HG03378 (cell line): ENCODE measurements around the gene EID3.
"Not testable (repeated sequence)": the region's sequence is repeated elsewhere in the genome, so short reads cannot be mapped to it uniquely, and the experiment has no call there.

Experiments
- ATAC-seq: cut with Tn5 transposase; IDR thresholded peaks from one replicate; pipeline ENCODE4 v1.9.1; 2021; ENCODE audit warnings: mild to moderate bottlenecking, moderate library complexity; ENCODE audit not compliant: unreplicated experiment

Gene EID3

DNA sequence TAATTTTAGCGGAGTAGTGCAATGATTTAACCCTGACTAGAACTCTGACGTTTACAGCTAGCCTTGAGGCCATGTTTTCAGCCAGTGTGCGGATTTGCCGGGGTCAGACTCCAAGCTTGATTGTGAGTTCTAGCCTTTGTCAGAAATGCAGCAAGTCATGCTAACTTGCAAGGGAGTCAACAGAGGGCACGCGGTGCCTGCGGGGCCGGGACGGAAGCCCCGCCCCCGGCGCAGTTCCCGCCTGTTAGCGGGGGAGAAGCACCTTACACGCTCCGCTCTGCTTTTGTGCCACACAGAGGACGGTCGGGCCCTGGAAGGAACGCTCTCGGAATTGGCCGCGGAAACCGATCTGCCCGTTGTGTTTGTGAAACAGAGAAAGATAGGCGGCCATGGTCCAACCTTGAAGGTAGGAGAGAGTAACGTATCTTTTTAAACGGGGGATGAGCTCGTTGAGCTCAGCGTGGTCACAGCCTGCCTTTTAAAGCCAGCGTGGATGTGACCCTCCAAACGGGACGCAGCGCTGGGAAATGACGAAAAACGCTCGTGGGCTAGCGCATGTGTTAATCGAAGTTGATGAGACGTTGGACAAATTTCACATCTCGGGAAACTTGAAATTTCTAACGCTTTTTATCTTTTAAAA lies 14.8 kb upstream of the EID3 start:
- peak; percentile 42 for ATAC-seq

DNA sequence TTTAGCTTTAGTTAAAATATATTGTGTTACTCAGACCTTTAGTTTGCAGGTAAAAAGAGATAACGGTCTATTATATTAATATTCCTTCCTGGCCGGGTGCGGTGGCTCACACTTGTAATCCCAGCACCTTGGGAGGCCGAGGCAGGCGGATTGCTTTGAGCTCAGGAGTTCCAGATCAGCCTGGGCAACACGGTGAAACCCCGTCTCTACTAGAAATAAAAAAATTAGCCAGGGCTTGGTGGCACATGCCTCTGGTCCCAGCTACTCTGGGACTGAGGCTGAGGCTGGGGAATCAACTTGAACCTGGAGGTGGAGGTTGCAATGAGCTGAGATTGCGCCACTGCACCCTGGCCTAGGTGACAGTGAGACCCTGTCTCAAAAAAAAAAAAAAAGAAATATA lies 13.2 kb upstream of the EID3 start:
- no peak for ATAC-seq

- ATAC-seq, result no peak
These were observed 12.7 kb upstream of the EID3 start for GRCh38 chr12:104290855-104291254.

DNA sequence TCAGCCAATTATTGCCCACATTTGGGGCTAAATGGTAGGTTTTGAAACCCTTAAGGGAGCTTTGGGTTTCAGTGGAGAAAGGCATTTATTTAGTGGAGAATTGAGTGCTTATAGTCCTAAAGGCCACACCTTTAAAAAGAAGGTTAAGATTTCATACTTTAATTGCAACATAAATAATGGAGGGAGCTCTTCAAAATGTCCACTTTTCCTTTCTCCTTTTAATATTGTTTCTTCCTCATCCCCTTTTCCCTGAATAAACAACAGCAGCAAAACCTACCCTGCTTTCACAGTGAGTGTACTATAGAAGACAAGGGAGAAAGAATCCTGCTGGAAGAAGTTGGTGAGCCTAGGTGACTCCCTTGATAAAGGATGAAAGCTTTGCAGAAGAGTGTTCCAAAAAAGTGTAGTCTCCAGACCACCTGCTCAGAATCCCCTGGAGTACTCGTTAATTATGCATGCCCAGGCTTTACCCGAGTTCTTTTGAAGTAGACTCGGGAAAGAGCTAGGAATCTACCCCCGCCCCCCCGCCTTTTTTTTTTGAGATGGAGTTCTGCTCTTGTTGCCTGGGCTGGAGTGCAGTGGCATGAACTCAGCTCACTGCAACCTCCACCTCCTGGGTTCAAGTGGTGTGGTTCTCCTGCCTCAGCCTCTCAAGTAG lies 11.5 kb upstream of the EID3 start:
- ATAC-seq, result no peak

- ATAC-seq, result no peak
These were observed 10.4 kb upstream of the EID3 start for GRCh38 chr12:104292872-104293794.

- not testable (repeated sequence) for ATAC-seq
These were observed 9.2 kb upstream of the EID3 start for GRCh38 chr12:104294158-104294859.

DNA sequence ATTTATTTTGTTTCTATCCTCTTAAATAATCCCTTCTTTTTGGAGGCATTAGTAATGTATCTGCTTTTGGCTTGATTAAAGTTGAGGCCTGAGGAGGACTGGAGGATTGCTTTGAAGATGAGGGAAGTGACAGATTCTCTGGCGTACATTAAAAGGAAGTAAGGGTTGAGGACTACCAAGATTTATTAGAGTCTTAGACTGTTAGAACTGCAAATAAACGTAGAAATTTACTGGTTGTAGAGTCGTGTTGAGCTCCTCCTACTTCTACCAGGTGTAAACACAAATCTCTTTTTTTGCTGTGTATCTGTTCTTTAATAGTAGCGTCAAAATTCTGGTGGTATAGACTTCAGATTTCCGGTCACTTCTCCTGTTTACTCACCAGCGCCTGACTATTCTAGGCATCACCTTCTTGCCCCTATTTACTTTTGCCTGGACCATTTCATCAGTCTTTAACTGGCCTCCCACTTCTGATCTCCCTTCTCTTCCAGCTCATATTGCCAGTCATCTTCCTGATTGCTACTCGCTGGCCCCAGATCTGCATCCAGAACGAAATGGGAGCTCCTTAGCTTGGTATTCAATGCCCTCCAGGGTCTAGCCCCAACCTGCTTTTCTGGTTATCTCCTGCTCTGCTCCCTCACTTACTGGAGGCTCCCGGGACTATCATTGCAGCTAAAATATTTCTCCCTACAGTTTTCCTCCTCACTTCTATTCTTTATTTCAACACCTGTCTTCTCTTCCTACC lies 8.4 kb upstream of the EID3 start:
- ATAC-seq, result no peak

GRCh38 chr12:104295954-104296353 lies 7.6 kb upstream of the EID3 start:
- ATAC-seq, result no peak

DNA sequence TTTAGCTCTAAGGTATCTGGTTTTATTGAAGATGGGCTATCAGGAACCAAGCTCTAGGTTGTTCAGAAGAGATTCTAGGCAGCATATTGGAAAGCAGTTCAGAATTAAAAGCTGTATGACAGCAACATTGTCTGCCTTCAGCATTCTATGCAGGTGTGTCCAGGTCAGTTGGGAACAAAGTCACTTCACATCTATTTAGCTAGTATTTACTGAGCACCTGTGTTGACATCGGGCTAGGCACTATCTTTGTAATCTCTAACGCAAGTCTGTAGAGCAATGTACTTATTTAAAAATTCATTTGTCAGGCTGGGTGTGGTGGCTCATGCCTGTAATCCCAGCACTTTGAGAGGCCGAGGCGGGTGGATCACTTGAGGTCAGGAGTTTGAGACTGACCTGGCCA lies 6.8 kb upstream of the EID3 start:
- ATAC-seq, result no peak

GRCh38 chr12:104297477-104298113 lies 5.9 kb upstream of the EID3 start:
- ATAC-seq, result no peak

GRCh38 chr12:104299842-104300481 lies 3.6 kb upstream of the EID3 start:
- no peak for ATAC-seq

DNA sequence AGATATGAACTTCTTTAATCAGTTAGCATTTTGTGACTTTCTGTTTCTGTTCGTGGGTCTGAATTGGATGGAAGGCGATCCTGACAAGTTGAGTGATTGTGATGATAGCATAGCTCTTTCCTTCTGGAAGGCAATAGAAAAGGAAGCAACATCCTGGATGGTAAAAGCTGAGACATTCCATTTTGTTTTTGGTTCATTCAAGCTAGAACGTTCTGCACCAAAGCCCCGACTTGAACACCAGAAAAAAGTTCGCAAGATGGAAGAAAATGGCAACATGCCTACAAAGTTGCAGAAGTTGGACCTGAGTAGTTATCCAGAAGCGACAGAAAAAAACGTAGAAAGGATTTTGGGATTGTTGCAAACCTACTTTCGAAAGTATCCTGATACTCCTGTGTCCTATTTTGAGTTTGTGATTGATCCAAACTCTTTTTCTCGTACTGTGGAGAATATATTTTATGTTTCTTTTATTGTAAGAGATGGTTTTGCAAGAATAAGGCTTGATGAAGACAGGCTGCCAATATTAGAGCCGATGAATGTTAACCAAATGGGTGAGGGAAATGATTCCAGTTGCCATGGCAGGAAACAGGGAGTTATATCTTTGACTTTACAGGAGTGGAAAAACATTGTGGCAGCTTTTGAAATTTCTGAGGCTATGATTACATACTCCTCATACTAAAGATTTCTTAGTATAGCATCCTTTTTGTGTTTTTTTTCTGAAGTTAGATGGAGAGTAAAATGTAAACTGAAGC lies 896 bp downstream of the EID3 start:
- ATAC-seq, result no peak

- ATAC-seq, result no peak
These were observed 1.8 kb downstream of the EID3 start for GRCh38 chr12:104305349-104305748.

DNA sequence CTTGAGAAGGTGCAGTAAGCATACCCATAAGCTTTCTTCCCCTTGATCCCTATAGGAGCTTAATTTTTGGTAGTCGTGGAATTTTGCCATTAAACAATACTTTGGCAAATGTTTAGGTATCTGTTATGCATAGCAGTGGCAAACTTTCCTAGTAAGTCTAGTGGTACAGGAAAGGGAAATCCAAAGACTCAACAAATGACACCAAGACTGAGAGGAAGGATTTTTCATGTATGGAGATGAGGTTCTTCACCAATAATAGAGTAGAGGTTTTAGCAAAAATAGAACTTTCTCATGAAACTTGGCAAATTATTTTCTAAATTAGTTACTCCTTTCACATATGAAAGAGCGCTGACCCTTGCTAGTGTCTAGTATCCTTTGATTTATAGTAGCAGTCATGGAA lies 2.8 kb downstream of the EID3 start:
- ATAC-seq, result no peak

- no peak for ATAC-seq
These were observed 3.6 kb downstream of the EID3 start for GRCh38 chr12:104306943-104307654.

GRCh38 chr12:104307655-104308000 lies 4.1 kb downstream of the EID3 start:
- no peak for ATAC-seq

DNA sequence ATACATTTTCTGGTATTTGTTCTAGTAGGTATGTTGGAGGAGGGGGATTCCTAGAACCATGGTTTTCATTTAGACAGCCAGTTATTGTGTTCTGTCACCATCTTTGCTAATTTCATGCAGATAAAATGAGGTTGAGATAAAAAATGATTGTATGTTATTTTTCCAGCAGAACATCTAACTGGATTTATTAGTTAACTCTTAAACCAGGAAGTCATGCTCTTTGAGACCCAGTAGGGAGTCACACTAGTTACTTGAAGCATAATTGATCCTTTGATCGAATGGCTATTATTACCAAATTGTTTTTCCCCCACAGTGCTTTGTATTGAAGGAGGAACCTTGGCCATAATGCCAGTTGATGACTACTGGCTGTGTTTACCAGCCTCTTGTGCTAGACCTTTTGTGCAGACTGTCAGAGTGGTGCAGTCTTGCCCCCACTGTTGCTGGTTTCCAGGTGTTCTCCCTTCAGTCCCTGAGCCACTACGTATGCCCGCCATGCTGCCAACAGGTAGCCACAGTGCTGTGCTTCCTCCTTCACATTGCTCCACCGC lies 6.0 kb downstream of the EID3 start:
- no peak for ATAC-seq
